Activated CD8-positive, alpha-beta memory T cell treated with anti-CD3 and anti-CD28 coated beads, Interleukin-2, amount 50 U/mL, for 1 hour (primary cell): ENCODE results near the gene DDR1.

Experiments
- DNase-seq: peaks from one replicate; pipeline ENCODE4 v3.0.0-alpha.2; 2020; ENCODE audit errors: extremely low read depth

The DDR1 gene

GRCh38 chr6:30881392-30882203, 2.7 kb upstream of the DDR1 start:
- DNase-seq = no peak

GRCh38 chr6:30882204-30882758, 2.0 kb upstream of the DDR1 start:
- no peak for DNase-seq

- DNase-seq = no peak
Measured at GRCh38 chr6:30882759-30883684, 1.3 kb upstream of the DDR1 start.

- DNase-seq = no peak
Measured at GRCh38 chr6:30884521-30885480, 482 bp downstream of the DDR1 start.

DNA sequence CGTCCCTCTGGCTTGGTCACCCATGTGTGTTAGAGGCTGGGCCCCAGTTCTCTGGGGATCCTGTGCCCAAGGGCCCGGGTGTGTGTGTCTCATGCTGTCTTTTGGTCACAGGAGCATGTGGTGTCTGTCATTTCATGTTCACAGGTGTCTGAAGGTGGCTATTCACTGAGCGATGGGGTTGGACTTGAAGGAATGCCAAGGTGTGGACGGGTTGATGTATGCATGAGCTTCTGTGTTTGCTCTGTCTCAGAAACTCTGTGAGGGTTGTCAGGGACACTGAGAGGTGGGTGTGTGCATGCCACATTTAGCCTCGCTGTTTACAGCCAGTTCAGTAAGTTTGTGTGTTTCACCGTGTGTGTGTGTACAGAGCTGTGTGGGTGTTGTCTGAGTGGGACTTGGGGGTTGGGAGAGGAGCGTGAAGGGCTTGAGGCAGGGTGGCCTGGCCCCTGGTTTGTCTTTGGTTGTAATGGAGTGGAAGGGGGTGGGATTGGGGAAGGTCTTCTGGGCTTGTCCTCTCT, 1.2 kb downstream of the DDR1 start:
- DNase-seq = no peak

DNA sequence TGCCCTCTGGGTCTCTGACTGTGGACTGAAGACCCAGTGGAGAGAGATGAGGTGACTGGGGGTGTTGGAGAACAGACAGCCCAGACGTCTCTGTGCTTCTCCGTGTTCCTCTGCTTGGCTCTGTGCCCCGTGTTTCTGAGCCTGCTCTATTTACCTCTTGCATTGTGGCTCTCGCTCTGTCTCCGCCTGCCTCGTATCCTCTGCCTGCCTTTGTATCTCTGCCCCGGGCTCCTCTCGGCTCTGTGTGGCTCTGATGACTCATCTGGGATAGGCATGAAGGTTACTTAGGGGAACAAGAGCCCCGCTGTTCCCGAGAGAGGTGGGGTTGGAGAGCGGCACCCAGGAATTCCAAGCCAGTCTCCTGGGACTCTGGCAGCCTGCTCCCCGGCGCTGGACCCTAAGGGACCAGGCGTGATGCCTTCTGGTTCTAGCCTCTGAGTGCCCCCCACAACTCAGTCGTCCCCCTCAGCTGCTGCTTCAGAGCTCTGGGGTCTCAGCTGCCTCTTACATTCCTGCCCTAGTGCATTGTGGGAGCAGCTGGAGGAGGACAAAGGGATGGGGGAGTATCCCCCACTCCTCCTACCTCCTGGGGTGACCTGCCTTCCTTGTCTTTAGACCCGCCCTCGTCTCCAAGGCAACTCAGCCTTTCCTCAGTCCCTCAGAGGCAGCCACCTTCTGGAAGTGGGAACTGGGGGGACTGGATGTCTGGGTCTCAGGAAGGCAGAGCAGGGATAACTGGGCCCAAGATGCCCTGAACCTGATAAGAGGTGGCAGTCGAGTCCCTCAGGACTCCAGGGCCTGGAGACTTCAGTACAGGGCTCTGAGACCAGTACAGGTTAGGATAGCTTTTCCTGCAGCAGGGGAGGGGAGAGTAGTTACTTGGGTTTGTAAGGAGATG, 1.9 kb downstream of the DDR1 start:
- DNase-seq = no peak

DNA sequence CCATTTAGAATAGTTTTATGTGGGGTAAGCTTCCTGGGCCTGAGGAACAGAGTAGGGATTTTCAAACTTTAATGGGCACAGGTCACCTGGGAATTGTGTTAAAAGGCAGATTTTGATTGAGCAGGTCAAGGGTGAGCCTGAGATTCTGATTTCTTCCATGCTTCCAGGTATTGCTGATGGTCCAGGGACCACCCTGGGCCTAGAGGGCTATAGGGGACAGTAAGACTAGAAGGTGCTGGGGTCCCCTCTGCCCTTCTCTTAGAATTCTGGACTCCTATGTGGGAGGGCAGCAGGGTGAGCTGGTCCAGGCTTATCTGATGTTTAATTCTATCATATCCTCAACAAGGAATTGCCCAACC, 2.6 kb downstream of the DDR1 start:
- DNase-seq = no peak

- no peak for DNase-seq
Measured at GRCh38 chr6:30887901-30888815, 3.8 kb downstream of the DDR1 start.

DNA sequence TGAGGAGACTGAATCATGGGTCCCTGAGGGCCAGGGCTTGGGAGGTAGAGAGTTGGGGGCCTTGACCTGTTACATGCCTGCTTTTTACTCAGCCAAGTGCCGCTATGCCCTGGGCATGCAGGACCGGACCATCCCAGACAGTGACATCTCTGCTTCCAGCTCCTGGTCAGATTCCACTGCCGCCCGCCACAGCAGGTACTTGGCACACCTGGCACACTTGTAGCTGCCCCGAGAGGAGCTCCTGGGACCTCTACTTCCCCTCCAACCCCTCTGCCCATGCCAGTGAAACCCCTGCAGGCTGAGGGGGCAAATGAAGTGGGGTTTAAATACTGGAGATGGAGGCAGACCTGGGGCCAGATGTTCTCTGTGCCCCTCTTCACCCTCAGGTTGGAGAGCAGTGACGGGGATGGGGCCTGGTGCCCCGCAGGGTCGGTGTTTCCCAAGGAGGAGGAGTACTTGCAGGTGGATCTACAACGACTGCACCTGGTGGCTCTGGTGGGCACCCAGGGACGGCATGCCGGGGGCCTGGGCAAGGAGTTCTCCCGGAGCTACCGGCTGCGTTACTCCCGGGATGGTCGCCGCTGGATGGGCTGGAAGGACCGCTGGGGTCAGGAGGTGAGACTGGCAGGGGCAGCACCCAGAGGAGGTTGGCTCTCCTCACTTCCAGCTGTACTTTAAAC, 4.6 kb downstream of the DDR1 start:
- no peak for DNase-seq

GRCh38 chr6:30889496-30889885, 5.2 kb downstream of the DDR1 start:
- no peak for DNase-seq

DNA sequence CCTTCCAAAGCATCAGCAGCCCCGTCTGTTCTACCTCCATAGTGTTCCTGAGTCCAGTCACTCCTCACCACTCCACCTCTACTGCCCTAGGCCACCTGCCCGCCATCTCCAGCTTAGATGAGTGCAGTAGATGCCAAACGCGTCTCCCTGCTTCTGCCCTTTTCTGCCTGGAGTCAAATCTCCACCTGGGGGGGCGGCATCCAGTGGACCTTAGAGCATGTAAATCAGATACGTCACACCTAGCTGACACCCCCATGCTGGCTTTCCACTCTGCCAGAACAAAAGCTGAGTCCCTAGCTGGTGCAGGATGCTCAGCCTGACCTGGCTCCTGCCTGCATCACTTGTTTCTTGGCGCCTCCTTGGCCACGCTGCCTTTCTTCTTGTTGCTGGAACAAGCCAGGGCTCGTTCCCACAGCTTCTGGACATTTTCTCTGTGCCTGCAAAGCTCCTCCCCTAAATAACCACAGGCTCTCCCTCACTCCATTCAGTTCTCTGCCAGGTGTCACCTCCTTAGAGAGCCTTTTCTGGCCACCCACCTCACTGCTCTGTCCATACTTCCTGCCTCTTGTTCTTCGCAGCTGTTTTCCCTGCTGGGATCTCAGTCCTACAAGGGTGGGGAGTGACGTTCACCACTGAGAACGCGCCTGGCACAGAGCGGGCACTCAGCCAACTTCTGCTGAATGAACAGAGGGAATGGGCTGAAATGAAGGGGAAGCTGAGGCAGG, 5.8 kb downstream of the DDR1 start:
- DNase-seq = no peak

- DNase-seq = no peak
Measured at GRCh38 chr6:30890646-30891449, 6.5 kb downstream of the DDR1 start.

- DNase-seq = no peak
Measured at GRCh38 chr6:30891450-30891723, 7.1 kb downstream of the DDR1 start.

DNA sequence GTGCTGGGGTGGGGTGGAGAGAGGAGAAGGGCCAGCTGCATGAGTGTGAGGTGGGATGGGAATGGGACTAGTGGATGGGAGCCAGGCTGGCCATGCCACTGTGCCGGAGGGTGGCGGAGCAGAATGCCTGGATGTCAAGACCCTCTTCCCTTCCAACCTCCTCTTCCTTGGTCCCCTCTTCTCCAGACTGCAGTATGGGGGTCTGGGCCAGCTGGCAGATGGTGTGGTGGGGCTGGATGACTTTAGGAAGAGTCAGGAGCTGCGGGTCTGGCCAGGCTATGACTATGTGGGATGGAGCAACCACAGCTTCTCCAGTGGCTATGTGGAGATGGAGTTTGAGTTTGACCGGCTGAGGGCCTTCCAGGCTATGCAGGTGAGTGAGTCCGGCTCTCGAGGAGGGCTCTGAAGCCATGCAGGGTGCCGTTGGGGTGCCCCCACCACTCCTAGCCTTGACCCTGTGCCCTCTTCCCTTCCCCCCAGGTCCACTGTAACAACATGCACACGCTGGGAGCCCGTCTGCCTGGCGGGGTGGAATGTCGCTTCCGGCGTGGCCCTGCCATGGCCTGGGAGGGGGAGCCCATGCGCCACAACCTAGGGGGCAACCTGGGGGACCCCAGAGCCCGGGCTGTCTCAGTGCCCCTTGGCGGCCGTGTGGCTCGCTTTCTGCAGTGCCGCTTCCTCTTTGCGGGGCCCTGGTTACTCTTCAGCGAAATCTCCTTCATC, 7.7 kb downstream of the DDR1 start:
- DNase-seq = no peak

DNA sequence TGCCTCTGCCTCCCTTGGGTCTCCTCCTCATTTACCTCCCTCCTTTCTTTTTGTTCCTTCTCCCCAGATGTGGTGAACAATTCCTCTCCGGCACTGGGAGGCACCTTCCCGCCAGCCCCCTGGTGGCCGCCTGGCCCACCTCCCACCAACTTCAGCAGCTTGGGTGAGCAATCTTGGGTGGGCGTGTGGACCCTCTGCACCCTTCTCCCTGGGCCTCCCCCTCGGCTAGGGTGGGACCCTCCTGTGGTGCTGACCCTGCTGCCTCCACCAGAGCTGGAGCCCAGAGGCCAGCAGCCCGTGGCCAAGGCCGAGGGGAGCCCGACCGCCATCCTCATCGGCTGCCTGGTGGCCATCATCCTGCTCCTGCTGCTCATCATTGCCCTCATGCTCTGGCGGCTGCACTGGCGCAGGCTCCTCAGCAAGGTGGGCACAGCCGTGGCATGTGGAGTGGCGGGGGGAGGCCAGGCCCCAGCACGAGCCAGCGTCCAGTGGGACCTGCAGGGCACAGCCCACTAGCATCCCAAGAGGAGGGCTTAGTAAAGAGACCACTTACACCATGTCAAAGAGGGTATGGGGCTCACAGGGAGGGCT, 8.8 kb downstream of the DDR1 start:
- no peak for DNase-seq

GRCh38 chr6:30893666-30894065, 9.3 kb downstream of the DDR1 start:
- DNase-seq = no peak
